Thyroid gland (tissue), 4 donors: Measurements from ENCODE around the gene KHDC4.

Source experiments
- CTCF ChIP-seq, 6 experiments: fragments of 200-600 bp in 3 of 6; fragments of 450-650 bp in 3 of 6; sonication (generic) in 3 of 6; IDR thresholded peaks; one replicate each; pipeline ENCODE4 v1.5.1; 2016 to 2019; ENCODE audit warnings: antibody characterized with exemption in 6 of 6, mild to moderate bottlenecking in 2 of 6, inconsistent platforms in 1 of 6, moderate library complexity in 1 of 6
- POLR2A ChIP-seq, 2 donors: fragments of 450-650 bp; IDR thresholded peaks; one replicate each; pipeline ENCODE4 v1.6.1; 2017; ENCODE audit warnings: antibody characterized with exemption in 2 of 2, mild to moderate bottlenecking in 2 of 2, moderate library complexity in 1 of 2

- no peak for TF ChIP-seq POLR2A (IDR thresholded peaks at IDR 0.05)
- no peak for TF ChIP-seq CTCF (IDR thresholded peaks at IDR 0.05)
Measured at GRCh38 chr1:155893389-155894142, 40.6 kb downstream of the KHDC4 start.
